Parathyroid adenoma (tissue), 2 donors: Measurements from ENCODE around the gene TIMP3.

Source experiments
- H2AFZ ChIP-seq: fragments of 300-600 bp; sonication (generic); one replicate; pipeline ENCODE4 v1.7.0; 2017; ENCODE audit warnings: antibody characterized with exemption, mild to moderate bottlenecking
- H3K27ac ChIP-seq: fragments of 300-600 bp; sonication (generic); one replicate; pipeline ENCODE4 v1.7.0; 2017
- H3K27me3 ChIP-seq: fragments of 300-600 bp; sonication (generic); one replicate; pipeline ENCODE4 v1.7.0; 2017; ENCODE audit warnings: low read length; ENCODE audit not compliant: control insufficient read depth, insufficient read depth
- H3K36me3 ChIP-seq: fragments of 300-600 bp; sonication (generic); one replicate; pipeline ENCODE4 v1.7.0; 2017; ENCODE audit warnings: low read length; ENCODE audit not compliant: control insufficient read depth, insufficient read depth
- H3K4me1 ChIP-seq: fragments of 300-600 bp; sonication (generic); one replicate; pipeline ENCODE4 v1.7.0; 2017; ENCODE audit warnings: control low read depth
- H3K4me2 ChIP-seq: fragments of 300-600 bp; sonication (generic); one replicate; pipeline ENCODE4 v1.7.0; 2017; ENCODE audit warnings: low read length
- H3K4me3 ChIP-seq: fragments of 300-600 bp; sonication (generic); one replicate; pipeline ENCODE4 v1.7.0; 2017; ENCODE audit warnings: low read depth, low read length
- H3K79me2 ChIP-seq: fragments of 300-600 bp; sonication (generic); one replicate; pipeline ENCODE4 v1.7.0; 2017; ENCODE audit warnings: control low read depth
- H3K9ac ChIP-seq: fragments of 300-600 bp; sonication (generic); one replicate; pipeline ENCODE4 v1.7.0; 2017; ENCODE audit warnings: mild to moderate bottlenecking
- H3K9me3 ChIP-seq: fragments of 300-600 bp; sonication (generic); one replicate; pipeline ENCODE4 v1.7.0; 2017; ENCODE audit warnings: low read length; ENCODE audit not compliant: control insufficient read depth
- CTCF ChIP-seq: fragments of 300-600 bp; sonication (generic); IDR thresholded peaks from one replicate; pipeline ENCODE4 v1.7.0; 2017; ENCODE audit warnings: antibody characterized with exemption, mild to moderate bottlenecking
- donor health status: primary hyperparathyroidism.

TIMP3 gene

GRCh38 chr22:32831584-32831983 lies 30.1 kb downstream of the TIMP3 start:
- no peaks in the 10 kb centered on the region for H3K9me3 ChIP-seq
- H2AFZ ChIP-seq, result no peak overlapping the region
- peaks cover 21% of the 10 kb centered on the region for H3K4me1 ChIP-seq
- no peak overlapping the region for H3K9ac ChIP-seq
- H3K4me2 ChIP-seq, result no peak overlapping the region
- H3K27ac ChIP-seq, result peak overlapping the region; percentile 52
- H3K79me2 ChIP-seq, result peaks cover 12% of the 10 kb centered on the region
- no peaks in the 10 kb centered on the region for H3K27me3 ChIP-seq
- H3K4me3 ChIP-seq, result no peak overlapping the region
- TF ChIP-seq CTCF, result no peak
- no peaks in the 10 kb centered on the region for H3K36me3 ChIP-seq

GRCh38 chr22:32832174-32832573 lies 30.7 kb downstream of the TIMP3 start:
- H3K27me3 ChIP-seq, result no peaks in the 10 kb centered on the region
- TF ChIP-seq CTCF, result no peak
- H3K9me3 ChIP-seq, result no peaks in the 10 kb centered on the region
- no peak overlapping the region for H3K9ac ChIP-seq
- no peak overlapping the region for H3K4me3 ChIP-seq
- peaks cover 20% of the 10 kb centered on the region for H3K4me1 ChIP-seq
- H2AFZ ChIP-seq, result no peak overlapping the region
- H3K27ac ChIP-seq, result peak overlapping the region; percentile 12
- peaks cover 15% of the 10 kb centered on the region for H3K79me2 ChIP-seq
- H3K36me3 ChIP-seq, result no peaks in the 10 kb centered on the region
- H3K4me2 ChIP-seq, result no peak overlapping the region

GRCh38 chr22:32836280-32837123 lies 35.0 kb downstream of the TIMP3 start:
- Histone ChIP-seq H2AFZ (no peak overlapping the region), H3K4me3 (peak overlapping the region; percentile 32), H3K36me3 (no peaks in the 10 kb centered on the region), H3K9ac (no peak overlapping the region), H3K4me1 (peaks cover 20% of the 10 kb centered on the region), H3K9me3 (no peaks in the 10 kb centered on the region), H3K27me3 (no peaks in the 10 kb centered on the region), H3K4me2 (peak overlapping the region; percentile 37), H3K27ac (peak overlapping the region; percentile 37), H3K79me2 (peaks cover 31% of the 10 kb centered on the region)
- peak; percentile 51 for TF ChIP-seq CTCF

GRCh38 chr22:32837142-32837541 lies 35.6 kb downstream of the TIMP3 start:
- Histone ChIP-seq H3K9ac (no peak overlapping the region), H3K79me2 (peaks cover 34% of the 10 kb centered on the region), H3K4me1 (peaks cover 21% of the 10 kb centered on the region), H3K27me3 (no peaks in the 10 kb centered on the region), H3K4me3 (no peak overlapping the region), H3K27ac (no peak overlapping the region), H3K4me2 (no peak overlapping the region), H3K36me3 (no peaks in the 10 kb centered on the region), H3K9me3 (no peaks in the 10 kb centered on the region), H2AFZ (no peak overlapping the region)
- TF ChIP-seq CTCF, result no peak

- no peak overlapping the region for H2AFZ ChIP-seq
- no peaks in the 10 kb centered on the region for H3K27me3 ChIP-seq
- H3K36me3 ChIP-seq, result no peaks in the 10 kb centered on the region
- H3K4me1 ChIP-seq, result peaks cover 25% of the 10 kb centered on the region
- no peak for TF ChIP-seq CTCF
- H3K4me3 ChIP-seq, result no peak overlapping the region
- H3K79me2 ChIP-seq, result peaks cover 36% of the 10 kb centered on the region
- no peak overlapping the region for H3K27ac ChIP-seq
- no peak overlapping the region for H3K9ac ChIP-seq
- H3K4me2 ChIP-seq, result no peak overlapping the region
- no peaks in the 10 kb centered on the region for H3K9me3 ChIP-seq
Measured at GRCh38 chr22:32837803-32838202, 36.3 kb downstream of the TIMP3 start.
